Activated CD4-positive, CD25-positive, alpha-beta regulatory T cell treated with anti-CD3 and anti-CD28 coated beads, Interleukin-2, amount 50 U/mL, for 24 hours (primary cell): ENCODE data around the gene S100A3.

Experiments used
- ATAC-seq, 2 donors: fragments of 150-1000 bp; cut with Tn5 transposase; one replicate each; pipeline ENCODE4 v1.10.0; 2021; ENCODE audit warnings: mild to moderate bottlenecking in 1 of 2, moderate library complexity in 1 of 2

S100A3 gene

GRCh38 chr1:153509036-153509435, 40.0 kb downstream of the S100A3 start:
- no peak for ATAC-seq

GRCh38 chr1:153507926-153508583, 41.0 kb downstream of the S100A3 start:
- no peak for ATAC-seq

DNA sequence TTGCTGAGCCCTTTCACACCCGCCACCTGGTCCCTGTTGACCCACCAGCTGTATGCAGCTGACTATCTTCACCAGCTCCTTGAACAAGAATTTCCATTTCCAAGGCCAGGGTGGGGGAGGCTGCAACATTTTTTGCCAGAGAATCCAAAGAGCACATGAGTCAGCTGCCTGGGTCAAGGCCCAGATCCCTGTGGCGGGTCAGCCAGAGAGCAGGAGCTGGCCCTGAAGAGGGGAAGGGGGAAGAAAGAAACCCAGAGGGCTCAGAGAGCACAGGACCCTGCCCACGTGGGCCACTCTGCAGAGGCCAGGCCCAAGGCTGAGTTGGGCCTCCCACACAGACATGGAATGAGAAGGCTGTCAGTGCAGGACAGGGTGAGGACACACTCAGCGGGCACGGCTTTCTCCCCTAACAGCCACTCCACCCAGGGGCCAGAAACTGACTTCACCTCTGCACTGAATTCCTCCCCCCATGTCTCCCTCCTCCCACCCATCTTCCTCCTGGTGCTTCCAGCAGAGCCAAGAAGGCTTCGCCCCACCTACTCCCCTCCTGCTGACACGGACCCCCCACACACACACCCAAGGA, 42.1 kb downstream of the S100A3 start:
- no peak for ATAC-seq

GRCh38 chr1:153506386-153506785, 42.7 kb downstream of the S100A3 start:
- ATAC-seq: no peak

DNA sequence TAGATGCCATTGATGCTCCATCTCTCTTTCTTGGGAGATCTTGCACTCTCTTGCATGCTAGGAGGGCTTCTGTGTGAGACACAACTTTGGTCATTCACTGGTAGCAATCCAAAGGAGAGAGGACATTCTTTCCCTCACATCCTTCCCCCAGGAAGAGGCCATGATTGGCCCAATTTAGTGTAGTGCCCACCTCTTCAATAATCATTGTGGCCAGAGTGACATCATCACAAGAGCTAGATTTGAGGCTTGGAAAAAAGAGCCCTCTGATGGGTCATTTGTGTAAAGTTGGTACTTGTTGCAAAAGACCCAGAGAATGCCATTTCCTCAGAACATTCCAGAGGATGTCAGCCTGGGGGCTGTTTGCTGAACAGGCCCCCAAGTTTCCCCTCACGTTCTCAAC, 43.5 kb downstream of the S100A3 start:
- ATAC-seq: no peak

- ATAC-seq: no peak
Measured at GRCh38 chr1:153503766-153504165, 45.3 kb downstream of the S100A3 start.

DNA sequence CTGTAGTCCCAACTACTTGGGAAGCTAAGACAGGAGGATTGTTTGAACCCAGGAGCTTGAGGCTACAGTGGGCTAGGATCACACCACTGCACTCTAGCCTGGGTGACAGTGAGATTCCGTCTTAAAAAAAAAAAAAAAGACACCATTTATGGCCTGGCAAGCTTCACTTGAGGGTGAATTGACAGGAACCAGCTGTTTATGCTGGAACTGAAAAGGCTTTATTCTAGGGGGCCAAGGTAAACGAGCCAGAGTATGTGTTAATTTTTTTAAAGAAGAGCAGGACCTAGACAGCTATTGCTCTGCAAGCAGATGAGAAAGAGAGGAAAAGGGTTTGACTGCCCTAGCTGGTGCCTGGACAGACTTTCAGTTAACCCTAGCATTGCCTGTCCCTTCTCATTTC, 50.3 kb downstream of the S100A3 start:
- ATAC-seq: no peak
